GM18520 (cell line): Measurements from ENCODE around the gene SLC25A19.
"Not testable (repeated sequence)": the region's sequence is repeated elsewhere in the genome, so short reads cannot be mapped to it uniquely, and the experiment has no call there.

Source experiments
- ATAC-seq: cut with Tn5 transposase; IDR thresholded peaks from one replicate; pipeline ENCODE4 v1.9.1; 2021; ENCODE audit not compliant: unreplicated experiment

The SLC25A19 gene

GRCh38 chr17:75301502-75302206 lies 12.4 kb upstream of the SLC25A19 start:
- ATAC-seq: no peak

GRCh38 chr17:75301049-75301448 lies 11.8 kb upstream of the SLC25A19 start:
- ATAC-seq: no peak

- no peak for ATAC-seq
Measured at GRCh38 chr17:75300280-75300679, 11.0 kb upstream of the SLC25A19 start.

- ATAC-seq: peak; percentile 63
Measured at GRCh38 chr17:75295201-75296158, 6.2 kb upstream of the SLC25A19 start.

- not testable (repeated sequence) for ATAC-seq
Measured at GRCh38 chr17:75292810-75293448, 3.7 kb upstream of the SLC25A19 start.

- no peak for ATAC-seq
Measured at GRCh38 chr17:75289832-75290337, 652 bp upstream of the SLC25A19 start.

GRCh38 chr17:75288770-75289114 lies 491 bp downstream of the SLC25A19 start:
- ATAC-seq: peak; percentile 2

GRCh38 chr17:75288359-75288758 lies 874 bp downstream of the SLC25A19 start:
- ATAC-seq: no peak

- ATAC-seq: no peak
Measured at GRCh38 chr17:75287221-75287620, 2.0 kb downstream of the SLC25A19 start.

GRCh38 chr17:75285123-75285522 lies 4.1 kb downstream of the SLC25A19 start:
- ATAC-seq: no peak

GRCh38 chr17:75280189-75280588 lies 9.0 kb downstream of the SLC25A19 start:
- not testable (repeated sequence) for ATAC-seq

GRCh38 chr17:75277664-75278071 lies 11.6 kb downstream of the SLC25A19 start:
- ATAC-seq: no peak

GRCh38 chr17:75273977-75274708 lies 15.1 kb downstream of the SLC25A19 start:
- no peak for ATAC-seq

GRCh38 chr17:75272848-75273184 lies 16.4 kb downstream of the SLC25A19 start:
- ATAC-seq: no peak

- no peak for ATAC-seq
Measured at GRCh38 chr17:75271955-75272847, 17.0 kb downstream of the SLC25A19 start.

- ATAC-seq: peak; percentile 72
Measured at GRCh38 chr17:75271233-75271954, 17.8 kb downstream of the SLC25A19 start.

- no peak for ATAC-seq
Measured at GRCh38 chr17:75270966-75271232, 18.3 kb downstream of the SLC25A19 start, which contains the start of gene MIF4GD. MIF4GD (minus strand) TSS chr17:75271231; CDS start chr17:75270195, 1,036 bp downstream.

- ATAC-seq: peak; percentile 11
Measured at GRCh38 chr17:75270218-75270965, 18.8 kb downstream of the SLC25A19 start.

- ATAC-seq: no peak
Measured at GRCh38 chr17:75269844-75270217, 19.4 kb downstream of the SLC25A19 start.
